ENCODE results near the gene C19orf47.

C19orf47 gene

GRCh38 chr19:40294560-40294959, 53.6 kb downstream of the C19orf47 start:
- ATAC-seq = no peak
- no peak for TF ChIP-seq TCF4 (CRISPR knock-in tag; IDR thresholded peaks at IDR 0.05; ENCODE audit: borderline replicate concordance)
- no peak for TF ChIP-seq ARNTL (CRISPR knock-in tag; IDR thresholded peaks at IDR 0.05; ENCODE audit: borderline replicate concordance, low read depth)
- no peak for TF ChIP-seq PATZ1 (CRISPR knock-in tag; IDR thresholded peaks at IDR 0.05; ENCODE audit: borderline replicate concordance)
- TF ChIP-seq CSDC2 (CRISPR knock-in tag; IDR thresholded peaks at IDR 0.05) = no peak
- no peak for TF ChIP-seq ISL1 (CRISPR knock-in tag; IDR thresholded peaks at IDR 0.05)
- TF ChIP-seq SNAI2 (CRISPR knock-in tag; IDR thresholded peaks at IDR 0.05) = no peak
- TF ChIP-seq POU6F1 (CRISPR knock-in tag; IDR thresholded peaks at IDR 0.05; ENCODE audit: borderline replicate concordance, low read depth) = no peak
- no peak for TF ChIP-seq ZFP3 (CRISPR knock-in tag; IDR thresholded peaks at IDR 0.05)
- TF ChIP-seq ZC3H10 (CRISPR knock-in tag; IDR thresholded peaks at IDR 0.05) = no peak
- TF ChIP-seq RARB (CRISPR knock-in tag; IDR thresholded peaks at IDR 0.05) = no peak
- TF ChIP-seq CSRNP3 (CRISPR knock-in tag; IDR thresholded peaks at IDR 0.05) = no peak
- TF ChIP-seq TSHZ2 (CRISPR knock-in tag; IDR thresholded peaks at IDR 0.05) = no peak
- TF ChIP-seq GLIS3 (CRISPR knock-in tag; IDR thresholded peaks at IDR 0.05) = no peak

GRCh38 chr19:40286971-40287421, 61.2 kb downstream of the C19orf47 start:
- TF ChIP-seq POU6F1 (CRISPR knock-in tag; IDR thresholded peaks at IDR 0.05; ENCODE audit: borderline replicate concordance, low read depth) (no peak), CREB5 (CRISPR knock-in tag; IDR thresholded peaks at IDR 0.05; ENCODE audit: low read depth) (no peak), ESRRG (CRISPR knock-in tag; IDR thresholded peaks at IDR 0.05) (no peak)
- no peak for ATAC-seq

- no peak for ATAC-seq
- TF ChIP-seq TSHZ2 (CRISPR knock-in tag; IDR thresholded peaks at IDR 0.05) (no peak), BACH2 (CRISPR knock-in tag; IDR thresholded peaks at IDR 0.05; ENCODE audit: borderline replicate concordance) (no peak), CSDC2 (CRISPR knock-in tag; IDR thresholded peaks at IDR 0.05) (no peak), PATZ1 (CRISPR knock-in tag; IDR thresholded peaks at IDR 0.05; ENCODE audit: borderline replicate concordance) (no peak), ESRRG (CRISPR knock-in tag; IDR thresholded peaks at IDR 0.05) (no peak), RARB (CRISPR knock-in tag; IDR thresholded peaks at IDR 0.05) (no peak), TCF4 (CRISPR knock-in tag; IDR thresholded peaks at IDR 0.05; ENCODE audit: borderline replicate concordance) (no peak), ZFP3 (CRISPR knock-in tag; IDR thresholded peaks at IDR 0.05) (no peak), ISL1 (CRISPR knock-in tag; IDR thresholded peaks at IDR 0.05) (no peak), OSR1 (CRISPR knock-in tag; IDR thresholded peaks at IDR 0.05) (no peak), ZNF70 (CRISPR knock-in tag; IDR thresholded peaks at IDR 0.05) (no peak), ARNTL (CRISPR knock-in tag; IDR thresholded peaks at IDR 0.05; ENCODE audit: borderline replicate concordance, low read depth) (no peak)
These were observed 61.8 kb downstream of the C19orf47 start for GRCh38 chr19:40286235-40286970.
